ENCODE measurements around the gene ZBTB16. TPM values are rescaled to one million over a fixed set of nuclear protein-coding genes. Genes with fewer than 3 reads are reported as not detected.

The ZBTB16 gene
- total RNA-seq, 2 donors from 2014 or later, result 2.0 to 13.7 TPM

GRCh38 chr11:114090976-114091375 lies 31.5 kb downstream of the ZBTB16 start:
- Histone ChIP-seq H3K27ac (no peak overlapping the region), H3K36me3 (no peaks in the 10 kb centered on the region), H3K4me1 (peaks cover 2% of the 10 kb centered on the region), H3K4me3 (no peak overlapping the region), H3K9ac (ENCODE audit: low read depth in 2 of 2, low read length in 2 of 2) (no peak overlapping the region), H3K9me3 (no peaks in the 10 kb centered on the region), H3K27me3 (no peaks in the 10 kb centered on the region)
- DNase-seq, result no peak
- TF ChIP-seq CTCF (IDR thresholded peaks at IDR 0.05), result no peak
- intact Hi-C loops (cut with DNase I), result no loop called here

GRCh38 chr11:114091516-114092397 lies 32.2 kb downstream of the ZBTB16 start:
- H3K4me3 ChIP-seq, result no peak overlapping the region
- no peak overlapping the region for H3K9ac ChIP-seq (ENCODE audit: low read depth in 2 of 2, low read length in 2 of 2)
- H3K4me1 ChIP-seq, result no peaks in the 10 kb centered on the region
- no peaks in the 10 kb centered on the region for H3K36me3 ChIP-seq
- no peak overlapping the region for H3K27ac ChIP-seq
- DNase-seq, result no peak
- TF ChIP-seq CTCF (IDR thresholded peaks at IDR 0.05), result no peak
- intact Hi-C loops (cut with DNase I), result no loop called here
- no peaks in the 10 kb centered on the region for H3K27me3 ChIP-seq
- no peaks in the 10 kb centered on the region for H3K9me3 ChIP-seq

GRCh38 chr11:114092478-114092877 lies 33.0 kb downstream of the ZBTB16 start:
- Histone ChIP-seq H3K9me3 (no peaks in the 10 kb centered on the region), H3K27me3 (no peaks in the 10 kb centered on the region), H3K4me3 (no peak overlapping the region), H3K27ac (no peak overlapping the region), H3K4me1 (no peaks in the 10 kb centered on the region), H3K9ac (ENCODE audit: low read depth in 2 of 2, low read length in 2 of 2) (no peak overlapping the region), H3K36me3 (no peaks in the 10 kb centered on the region)
- intact Hi-C loops (cut with DNase I), result no loop called here
- DNase-seq, result no peak
- TF ChIP-seq CTCF (IDR thresholded peaks at IDR 0.05), result no peak

- no peaks in the 10 kb centered on the region for H3K36me3 ChIP-seq
- intact Hi-C loops (cut with DNase I), result no loop called here
- H3K27ac ChIP-seq, result no peak overlapping the region
- no peaks in the 10 kb centered on the region for H3K27me3 ChIP-seq
- DNase-seq, result no peak
- H3K4me3 ChIP-seq, result no peak overlapping the region
- no peaks in the 10 kb centered on the region for H3K9me3 ChIP-seq
- no peak for TF ChIP-seq CTCF (IDR thresholded peaks at IDR 0.05)
- H3K9ac ChIP-seq (ENCODE audit: low read depth in 2 of 2, low read length in 2 of 2), result no peak overlapping the region
- H3K4me1 ChIP-seq, result no peaks in the 10 kb centered on the region
Observed at GRCh38 chr11:114092953-114093352, 33.4 kb downstream of the ZBTB16 start.

GRCh38 chr11:114094516-114094915 lies 35.0 kb downstream of the ZBTB16 start:
- no peak overlapping the region for H3K9ac ChIP-seq (ENCODE audit: low read depth in 2 of 2, low read length in 2 of 2)
- no peak for TF ChIP-seq CTCF (IDR thresholded peaks at IDR 0.05)
- no peak overlapping the region for H3K27ac ChIP-seq
- H3K36me3 ChIP-seq, result no peaks in the 10 kb centered on the region
- intact Hi-C loops (cut with DNase I), result no loop called here
- no peaks in the 10 kb centered on the region for H3K4me1 ChIP-seq
- no peaks in the 10 kb centered on the region for H3K9me3 ChIP-seq
- no peaks in the 10 kb centered on the region for H3K27me3 ChIP-seq
- no peak for DNase-seq
- no peak overlapping the region for H3K4me3 ChIP-seq
